CD14-positive monocyte (primary cell): ENCODE data around the gene IFFO2. TPM values are rescaled to one million over a fixed set of nuclear protein-coding genes. Genes with fewer than 3 reads are reported as not detected.

ENCODE experiments used
- DNase-seq, 3 donors: peaks; one replicate each; pipeline ENCODE4 v3.0.0-alpha.2; 2011 to 2022
- H2AFZ ChIP-seq: 2 replicates; pipeline ENCODE4 v1.6.0; 2012; ENCODE audit warnings: mild to moderate bottlenecking, low read depth, low read length, inconsistent platforms; ENCODE audit not compliant: insufficient read depth, poor library complexity, severe bottlenecking
- H3K27ac ChIP-seq, 2 donors: 1 replicate in 1 of 2; 2 replicates in 1 of 2; pipeline ENCODE4 v1.5.1; 2012 to 2013; ENCODE audit warnings: low read length in 2 of 2, control low read depth in 1 of 2, inconsistent platforms in 1 of 2, low read depth in 1 of 2, mild to moderate bottlenecking in 1 of 2
- H3K27me3 ChIP-seq, 2 donors: one replicate each; pipeline versions ENCODE4 v1.6.0 to v1.6.1; 2011 to 2013; ENCODE audit warnings: low read length in 2 of 2; ENCODE audit not compliant: control insufficient read depth in 2 of 2, insufficient read depth in 2 of 2
- H3K36me3 ChIP-seq, 2 donors: replicated peaks in 1 of 2; 1 replicate in 1 of 2; 2 replicates in 1 of 2; pipeline versions ENCODE4 v1.5.1 to v1.6.1; 2012 to 2013; ENCODE audit warnings: low read length in 2 of 2, control low read depth in 1 of 2, inconsistent platforms in 1 of 2, mild to moderate bottlenecking in 1 of 2; ENCODE audit not compliant: insufficient read depth in 2 of 2, control insufficient read depth in 1 of 2
- H3K4me1 ChIP-seq, 2 donors: 1 replicate in 1 of 2; 2 replicates in 1 of 2; pipeline versions ENCODE4 v1.5.1 to v1.6.1; 2012 to 2013; ENCODE audit warnings: low read length in 2 of 2, control low read depth in 1 of 2, inconsistent platforms in 1 of 2, mild to moderate bottlenecking in 1 of 2, moderate library complexity in 1 of 2; ENCODE audit not compliant: insufficient read depth in 2 of 2, control insufficient read depth in 1 of 2
- H3K4me2 ChIP-seq: replicated peaks from 2 replicates; pipeline ENCODE3; 2012; ENCODE audit warnings: low read length, moderate library complexity, mild to moderate bottlenecking; ENCODE audit not compliant: poor library complexity, severe bottlenecking; ENCODE audit errors: extremely low read depth
- H3K4me3 ChIP-seq, 3 experiments: fragments of 200-600 bp in 1 of 3; sonication (generic) in 1 of 3; replicated peaks in 1 of 3; 1 replicate in 2 of 3; 2 replicates in 1 of 3; pipeline ENCODE4 v1.5.1; 2011 to 2013; ENCODE audit warnings: low read length in 3 of 3, mild to moderate bottlenecking in 3 of 3, control low read depth in 2 of 3, low read depth in 2 of 3, inconsistent platforms in 1 of 3, moderate library complexity in 1 of 3
- H3K79me2 ChIP-seq: 2 replicates; pipeline ENCODE4 v1.6.0; 2012; ENCODE audit warnings: mild to moderate bottlenecking, control low read depth, inconsistent platforms, low read length, moderate library complexity; ENCODE audit not compliant: insufficient read depth
- H3K9ac ChIP-seq: 2 replicates; pipeline ENCODE4 v1.6.0; 2017; ENCODE audit warnings: low read length, mild to moderate bottlenecking; ENCODE audit not compliant: insufficient read depth, poor library complexity, severe bottlenecking
- H3K9me3 ChIP-seq, 2 donors: replicated peaks in 1 of 2; 1 replicate in 1 of 2; 2 replicates in 1 of 2; pipeline versions ENCODE4 v1.5.1 to v1.6.1; 2012 to 2013; ENCODE audit warnings: low read length in 2 of 2, control low read depth in 1 of 2; ENCODE audit not compliant: control insufficient read depth in 1 of 2, insufficient read depth in 1 of 2
- H4K20me1 ChIP-seq: 2 replicates; pipeline ENCODE4 v1.6.0; 2012; ENCODE audit warnings: mild to moderate bottlenecking, low read length, control low read depth, moderate library complexity; ENCODE audit not compliant: insufficient read depth
- H3K27ac Mint-ChIP-seq, 7 donors: one replicate each; pipeline ENCODE4 v1.8.0; 2020; ENCODE audit warnings: mild to moderate bottlenecking in 7 of 7, mixed read lengths in 7 of 7, moderate library complexity in 6 of 7, inconsistent platforms in 2 of 7
- H3K27me3 Mint-ChIP-seq, 3 donors: one replicate each; pipeline ENCODE4 v1.8.0; 2021 to 2022; ENCODE audit warnings: low read depth in 3 of 3, mild to moderate bottlenecking in 3 of 3, mixed read lengths in 3 of 3, moderate library complexity in 3 of 3, inconsistent platforms in 1 of 3
- H3K36me3 Mint-ChIP-seq, 2 donors: one replicate each; pipeline ENCODE4 v1.8.0; 2020; ENCODE audit warnings: mixed read lengths in 2 of 2, inconsistent platforms in 1 of 2, mild to moderate bottlenecking in 1 of 2
- H3K4me1 Mint-ChIP-seq: one replicate; pipeline ENCODE4 v1.8.0; 2020; ENCODE audit warnings: mild to moderate bottlenecking, mixed read lengths
- H3K4me3 Mint-ChIP-seq, 2 donors: one replicate each; pipeline ENCODE4 v1.8.0; 2020; ENCODE audit warnings: mild to moderate bottlenecking in 2 of 2, mixed read lengths in 2 of 2, moderate library complexity in 1 of 2
- H3K9me3 Mint-ChIP-seq, 7 donors: one replicate each; pipeline ENCODE4 v1.8.0; 2020 to 2022; ENCODE audit warnings: mixed read lengths in 7 of 7, mild to moderate bottlenecking in 6 of 7, moderate library complexity in 6 of 7, inconsistent platforms in 2 of 7
- CTCF ChIP-seq: fragments of 200-600 bp; IDR thresholded peaks from one replicate; pipeline ENCODE4 v1.8.0; 2022; ENCODE audit warnings: antibody characterized with exemption, mild to moderate bottlenecking
- whole genome bisulfite sequencing: methylation state at CpG from one replicate; pipeline ENCODE4 v1.1.5; 2013; ENCODE audit warnings: missing lambda C conversion rate; ENCODE audit not compliant: insufficient coverage; 5-methylcytosine and 5-hydroxymethylcytosine counted together
- intact Hi-C, 2 donors: fragments of 100-400 bp; cut with micrococcal nuclease; formaldehyde crosslinking; loops; one replicate each; pipeline versions ENCODE4 v1.15.0 to v1.15.1; 2023
- polyA plus RNA-seq, 3 donors: library from polyadenylated mRNA; depleted of rRNA in 1 of 3; unstranded in 2 of 3; stranded (reverse) in 1 of 3; fragments of 300-500 nt in 2 of 3; fragments of >200 nt in 1 of 3; fragmentation: Illumina TruSeq in 2 of 3; gene quantifications; 1 replicate in 2 of 3; 2 replicates in 1 of 3; pipeline ENCODE4 v1.2.3, GENCODE V29; 2012 to 2021

Gene IFFO2
- polyA plus RNA-seq, 3 donors = 0.78 to 17.5 (median 0.94) TPM

- no peak overlapping the region for H3K27ac ChIP-seq
- peaks cover 5 to 29% of the 10 kb centered on the region in 2 donors for H3K27me3 ChIP-seq
- H3K36me3 Mint-ChIP-seq = peaks cover 0 to 3% of the 10 kb centered on the region in 2 donors
- peaks cover 32 to 39% (median 35%) of the 10 kb centered on the region in 3 donors for H3K27me3 Mint-ChIP-seq
- no peak overlapping the region for H3K4me3 Mint-ChIP-seq
- TF ChIP-seq CTCF = no peak
- H3K79me2 ChIP-seq = no peaks in the 10 kb centered on the region
- H3K4me3 ChIP-seq = no peak overlapping the region
- no peak overlapping the region for H3K9ac ChIP-seq
- H3K36me3 ChIP-seq = no peaks in the 10 kb centered on the region
- H2AFZ ChIP-seq = no peak overlapping the region
- no peaks in the 10 kb centered on the region for H3K9me3 ChIP-seq
- H4K20me1 ChIP-seq = no peaks in the 10 kb centered on the region
- no CpG with 5 or more reads among the region's 3 CpGs for WGBS
- H3K27ac Mint-ChIP-seq = no peak overlapping the region
- peaks cover 18% of the 10 kb centered on the region for H3K4me1 Mint-ChIP-seq
- H3K4me1 ChIP-seq = peaks cover 6 to 11% of the 10 kb centered on the region in 2 donors
- H3K9me3 Mint-ChIP-seq = peaks cover 0 to 4% (median 0%) of the 10 kb centered on the region in 7 donors
- no peak for DNase-seq
- intact Hi-C loops = no loop called here
- no peak overlapping the region for H3K4me2 ChIP-seq
Observed at GRCh38 chr1:18960821-18961220, 4.3 kb upstream of the IFFO2 start.

GRCh38 chr1:18960409-18960808 is 3.9 kb upstream of the IFFO2 start:
- H4K20me1 ChIP-seq = peaks cover 2% of the 10 kb centered on the region
- no peak overlapping the region for H3K4me3 Mint-ChIP-seq
- H3K4me1 Mint-ChIP-seq = peaks cover 18% of the 10 kb centered on the region
- peaks cover 5 to 30% of the 10 kb centered on the region in 2 donors for H3K27me3 ChIP-seq
- H3K9me3 Mint-ChIP-seq = peaks cover 0 to 4% (median 0%) of the 10 kb centered on the region in 7 donors
- H3K27ac Mint-ChIP-seq = no peak overlapping the region
- no peak overlapping the region for H3K4me3 ChIP-seq
- no peaks in the 10 kb centered on the region for H3K36me3 ChIP-seq
- H3K27ac ChIP-seq = no peak overlapping the region
- intact Hi-C loops = no loop called here
- WGBS = 83% methylated on average over 1 of the region's 4 CpGs
- H3K27me3 Mint-ChIP-seq = peaks cover 32 to 40% (median 35%) of the 10 kb centered on the region in 3 donors
- H3K4me2 ChIP-seq = no peak overlapping the region
- H3K79me2 ChIP-seq = no peaks in the 10 kb centered on the region
- peaks cover 0 to 3% of the 10 kb centered on the region in 2 donors for H3K36me3 Mint-ChIP-seq
- no peak overlapping the region for H3K9ac ChIP-seq
- H3K9me3 ChIP-seq = no peaks in the 10 kb centered on the region
- DNase-seq = no peak
- H3K4me1 ChIP-seq = peaks cover 8 to 13% of the 10 kb centered on the region in 2 donors
- H2AFZ ChIP-seq = no peak overlapping the region
- TF ChIP-seq CTCF = no peak
